Mononuclear cell (primary cell): ENCODE measurements around the gene EFNA5. TPM values are rescaled to one million over a fixed set of nuclear protein-coding genes. Genes with fewer than 3 reads are reported as not detected.

Experiments
- H3K27me3 ChIP-seq: 2 replicates; pipeline ENCODE4 v1.6.0; 2011; ENCODE audit warnings: low read length, control low read depth; ENCODE audit not compliant: insufficient read depth
- H3K4me1 ChIP-seq: 2 replicates; pipeline ENCODE4 v1.5.1; 2011; ENCODE audit warnings: mild to moderate bottlenecking, low read length, control low read depth; ENCODE audit not compliant: insufficient read depth
- H3K4me3 ChIP-seq: 2 replicates; pipeline ENCODE4 v1.5.1; 2011; ENCODE audit warnings: mild to moderate bottlenecking, low read length, moderate library complexity
- H3K9me3 ChIP-seq: 2 replicates; pipeline ENCODE4 v1.5.1; 2011; ENCODE audit warnings: low read depth, mild to moderate bottlenecking, control low read depth, low read length
- total RNA-seq: library from RNA; depleted of rRNA; stranded (reverse); fragments of >200 nt; gene quantifications from one replicate; pipeline ENCODE4 v1.2.3, GENCODE V29; 2012

Gene EFNA5
- total RNA-seq, 1 donor, result 0.84 TPM

- Histone ChIP-seq H3K27me3 (peaks cover 56% of the 10 kb centered on the region), H3K4me1 (peaks cover 8% of the 10 kb centered on the region), H3K4me3 (no peak overlapping the region), H3K9me3 (no peaks in the 10 kb centered on the region)
These were observed 5.6 kb downstream of the EFNA5 start for GRCh38 chr5:107665036-107665570.

- Histone ChIP-seq H3K4me1 (no peaks in the 10 kb centered on the region), H3K9me3 (no peaks in the 10 kb centered on the region), H3K27me3 (peaks cover 46% of the 10 kb centered on the region), H3K4me3 (no peak overlapping the region)
These were observed 7.0 kb downstream of the EFNA5 start for GRCh38 chr5:107663697-107664096.

DNA sequence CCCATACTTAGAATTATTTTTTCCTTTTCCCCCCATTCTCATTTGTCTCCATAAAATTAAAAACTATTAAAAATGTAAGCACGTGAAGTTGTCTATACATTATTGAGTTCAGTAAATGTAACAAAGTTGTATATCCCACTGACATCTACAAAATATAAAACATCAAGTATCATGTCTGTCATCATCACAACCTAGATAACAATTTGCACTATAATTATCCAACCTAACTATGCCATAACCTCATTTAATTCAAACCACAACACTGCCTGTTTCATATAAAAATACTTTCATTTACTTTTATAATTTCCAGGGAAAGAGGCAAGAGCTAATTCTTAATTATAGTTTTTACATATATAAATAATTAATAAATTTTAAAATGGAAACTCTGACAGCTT lies 9.1 kb downstream of the EFNA5 start:
- no peaks in the 10 kb centered on the region for H3K4me1 ChIP-seq
- H3K4me3 ChIP-seq, result no peak overlapping the region
- H3K27me3 ChIP-seq, result peaks cover 36% of the 10 kb centered on the region
- no peaks in the 10 kb centered on the region for H3K9me3 ChIP-seq

DNA sequence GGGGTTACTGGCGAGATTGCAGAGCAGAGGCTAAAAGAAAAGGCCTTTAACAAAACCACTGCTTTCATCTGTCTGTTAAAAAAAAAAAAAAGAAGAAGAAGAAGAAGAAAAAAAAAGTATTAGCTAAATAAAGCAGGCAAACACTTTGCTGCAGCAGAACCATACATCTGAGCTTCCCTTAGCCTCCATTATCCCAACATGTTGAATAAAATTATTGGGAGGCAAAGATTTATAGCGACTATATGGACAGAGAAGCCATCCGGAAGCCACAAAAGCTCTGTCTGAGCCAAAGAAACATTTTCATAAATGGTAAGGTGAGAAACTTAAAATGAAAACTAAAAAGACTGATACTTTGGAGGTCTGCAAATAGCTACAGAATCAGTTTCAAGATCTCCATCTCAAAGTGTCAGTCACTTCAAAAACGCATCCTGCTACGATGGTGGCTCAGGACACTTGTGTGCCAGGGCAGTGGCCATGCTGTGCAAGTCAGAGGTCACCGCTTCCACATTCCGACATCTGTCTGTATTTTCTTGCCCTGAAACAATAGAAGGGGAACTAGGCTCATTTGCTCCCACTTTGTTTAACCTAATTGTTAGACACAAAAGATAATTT lies 9.6 kb downstream of the EFNA5 start:
- Histone ChIP-seq H3K4me1 (no peaks in the 10 kb centered on the region), H3K27me3 (peaks cover 34% of the 10 kb centered on the region), H3K9me3 (no peaks in the 10 kb centered on the region), H3K4me3 (no peak overlapping the region)

GRCh38 chr5:107658528-107658927 lies 12.2 kb downstream of the EFNA5 start:
- peaks cover 20% of the 10 kb centered on the region for H3K27me3 ChIP-seq
- no peaks in the 10 kb centered on the region for H3K4me1 ChIP-seq
- H3K9me3 ChIP-seq, result no peaks in the 10 kb centered on the region
- no peak overlapping the region for H3K4me3 ChIP-seq

- no peaks in the 10 kb centered on the region for H3K4me1 ChIP-seq
- H3K27me3 ChIP-seq, result peaks cover 14% of the 10 kb centered on the region
- H3K9me3 ChIP-seq, result no peaks in the 10 kb centered on the region
- no peak overlapping the region for H3K4me3 ChIP-seq
These were observed 14.9 kb downstream of the EFNA5 start for GRCh38 chr5:107655831-107656230.

DNA sequence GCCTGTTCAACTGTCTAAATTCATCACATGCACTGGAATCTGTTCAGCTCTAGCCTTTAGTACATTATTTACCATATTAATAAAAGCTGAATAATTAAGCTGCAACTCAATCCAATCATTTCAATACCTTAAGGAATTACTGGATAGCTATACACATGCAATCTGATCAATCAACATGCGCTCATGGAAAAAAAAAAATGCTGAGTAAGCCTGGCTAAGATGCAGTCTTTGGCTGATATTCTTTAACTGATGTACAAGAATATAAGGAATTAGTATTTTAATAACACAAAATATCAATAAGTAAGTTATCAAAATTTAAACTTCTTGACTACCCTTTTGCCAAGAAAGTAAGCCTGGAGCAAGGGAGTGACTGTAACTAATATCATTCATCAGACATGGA lies 15.9 kb downstream of the EFNA5 start:
- Histone ChIP-seq H3K4me3 (no peak overlapping the region), H3K4me1 (no peaks in the 10 kb centered on the region), H3K9me3 (no peaks in the 10 kb centered on the region), H3K27me3 (peaks cover 12% of the 10 kb centered on the region)

- H3K4me1 ChIP-seq, result no peaks in the 10 kb centered on the region
- H3K27me3 ChIP-seq, result peaks cover 7% of the 10 kb centered on the region
- H3K4me3 ChIP-seq, result no peak overlapping the region
- H3K9me3 ChIP-seq, result no peaks in the 10 kb centered on the region
These were observed 17.1 kb downstream of the EFNA5 start for GRCh38 chr5:107653685-107654084.

- Histone ChIP-seq H3K4me1 (no peaks in the 10 kb centered on the region), H3K9me3 (no peaks in the 10 kb centered on the region), H3K27me3 (peaks cover under 1% of the 10 kb centered on the region), H3K4me3 (no peak overlapping the region)
These were observed 17.7 kb downstream of the EFNA5 start for GRCh38 chr5:107652839-107653607.

- Histone ChIP-seq H3K4me3 (no peak overlapping the region), H3K9me3 (no peaks in the 10 kb centered on the region), H3K27me3 (no peaks in the 10 kb centered on the region), H3K4me1 (no peaks in the 10 kb centered on the region)
These were observed 18.3 kb downstream of the EFNA5 start for GRCh38 chr5:107652408-107652807.

DNA sequence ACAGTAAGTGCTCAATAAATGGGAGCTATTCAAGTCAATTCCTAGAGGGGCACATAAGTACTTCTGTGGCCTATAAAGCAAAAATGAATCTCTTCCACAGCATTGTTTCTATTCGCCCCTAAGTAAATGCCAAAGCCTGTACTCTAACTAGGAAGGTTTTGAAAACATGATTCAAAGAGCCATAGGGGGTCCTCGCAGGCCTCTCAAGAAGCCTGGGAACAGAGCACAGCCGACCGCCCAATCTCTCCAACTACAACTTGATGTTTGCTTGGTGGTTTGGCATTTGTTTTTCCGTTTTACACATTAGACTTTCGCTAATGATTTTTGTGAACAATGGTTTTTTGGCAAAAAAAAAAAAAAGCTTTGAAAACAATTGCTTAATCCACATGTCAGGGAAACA lies 19.4 kb downstream of the EFNA5 start:
- no peak overlapping the region for H3K4me3 ChIP-seq
- H3K4me1 ChIP-seq, result no peaks in the 10 kb centered on the region
- H3K27me3 ChIP-seq, result no peaks in the 10 kb centered on the region
- no peaks in the 10 kb centered on the region for H3K9me3 ChIP-seq

DNA sequence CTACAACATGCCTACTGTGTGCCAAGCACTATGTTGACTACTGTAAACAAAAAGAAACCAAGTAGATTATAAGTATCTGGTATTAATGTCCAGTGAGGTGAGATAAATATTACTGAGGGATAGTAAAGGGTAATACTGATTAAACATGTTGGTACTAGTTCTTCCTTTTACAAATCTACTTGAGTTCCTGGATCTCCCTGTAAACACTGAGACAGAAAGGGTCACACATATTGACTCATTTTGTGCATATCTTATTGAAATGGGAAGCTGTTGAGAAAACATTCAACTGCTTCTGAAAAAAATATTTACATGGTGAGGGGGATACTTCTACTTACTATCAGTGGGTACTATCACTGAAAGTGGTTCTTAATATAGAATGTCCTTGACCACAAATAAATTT lies 24.3 kb downstream of the EFNA5 start:
- Histone ChIP-seq H3K4me1 (no peaks in the 10 kb centered on the region), H3K9me3 (no peaks in the 10 kb centered on the region), H3K27me3 (no peaks in the 10 kb centered on the region), H3K4me3 (no peak overlapping the region)

- H3K4me1 ChIP-seq, result no peaks in the 10 kb centered on the region
These were observed 30.2 kb downstream of the EFNA5 start for GRCh38 chr5:107640568-107640967.

GRCh38 chr5:107639990-107640389 lies 30.7 kb downstream of the EFNA5 start:
- Histone ChIP-seq H3K4me3 (no peak overlapping the region), H3K27me3 (peaks cover 2% of the 10 kb centered on the region), H3K9me3 (no peaks in the 10 kb centered on the region), H3K4me1 (no peaks in the 10 kb centered on the region)

More at GRCh38 chr5:107640568-107640967, 30.2 kb downstream of the EFNA5 start:
- Histone ChIP-seq H3K27me3 (peaks cover 2% of the 10 kb centered on the region), H3K9me3 (no peaks in the 10 kb centered on the region), H3K4me3 (no peak overlapping the region)

- Histone ChIP-seq H3K9me3 (no peaks in the 10 kb centered on the region), H3K4me1 (no peaks in the 10 kb centered on the region), H3K27me3 (peaks cover 2% of the 10 kb centered on the region), H3K4me3 (no peak overlapping the region)
These were observed 34.2 kb downstream of the EFNA5 start for GRCh38 chr5:107636555-107636954.

DNA sequence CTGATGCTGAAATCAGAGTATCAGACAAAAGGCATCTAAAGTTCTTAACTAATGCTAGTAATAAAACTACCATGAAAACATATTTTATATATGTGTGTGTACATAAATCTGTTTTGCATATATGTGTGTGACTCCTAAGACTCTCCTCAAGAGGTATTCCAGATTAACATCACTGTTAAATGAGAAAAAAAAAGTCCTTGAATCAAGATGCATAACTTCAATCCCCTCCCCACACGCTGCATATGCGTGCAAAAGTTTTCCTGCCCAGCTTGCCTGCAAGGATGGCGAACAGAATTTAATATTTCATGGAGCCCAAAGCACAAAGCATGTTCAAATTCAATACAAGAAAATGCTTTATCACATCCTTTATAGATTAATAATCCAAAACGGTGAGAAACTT lies 34.7 kb downstream of the EFNA5 start:
- H3K9me3 ChIP-seq, result no peaks in the 10 kb centered on the region
- H3K4me1 ChIP-seq, result no peaks in the 10 kb centered on the region
- peaks cover 2% of the 10 kb centered on the region for H3K27me3 ChIP-seq
- H3K4me3 ChIP-seq, result no peak overlapping the region
